ENCODE data around the gene ARAP1. TPM values are rescaled to one million over a fixed set of nuclear protein-coding genes. Genes with fewer than 3 reads are reported as not detected.

ARAP1 gene
- total RNA-seq, 2 donors from 2014 or later, result 102 to 121 TPM

GRCh38 chr11:72782081-72782920 is 30.1 kb upstream of the ARAP1 start:
- Mint-ChIP-seq H3K9me3 (no peaks in the 10 kb centered on the region), H3K36me3 (no peaks in the 10 kb centered on the region), H3K27ac (no peak overlapping the region)
- ATAC-seq, result peak in 1 of 2 donors; percentile 45
- DNase-seq (ENCODE audit: low spot score in 2 of 2), result no peak

- no peaks in the 10 kb centered on the region for H3K36me3 Mint-ChIP-seq
- H3K27ac Mint-ChIP-seq, result no peak overlapping the region
- ATAC-seq (peak; percentile 55 to 81), DNase-seq (ENCODE audit: low spot score in 2 of 2) (peak in 1 of 2 donors; percentile 51)
- H3K9me3 Mint-ChIP-seq, result no peaks in the 10 kb centered on the region
Observed at GRCh38 chr11:72781313-72782080, 29.3 kb upstream of the ARAP1 start.

- no peaks in the 10 kb centered on the region for H3K9me3 Mint-ChIP-seq
- no peak overlapping the region for H3K27ac Mint-ChIP-seq
- ATAC-seq (no peak), DNase-seq (ENCODE audit: low spot score in 2 of 2) (no peak)
- no peaks in the 10 kb centered on the region for H3K36me3 Mint-ChIP-seq
Observed at GRCh38 chr11:72781063-72781312, 28.8 kb upstream of the ARAP1 start.

GRCh38 chr11:72780296-72781062 is 28.3 kb upstream of the ARAP1 start:
- H3K9me3 Mint-ChIP-seq, result no peaks in the 10 kb centered on the region
- no peak for DNase-seq (ENCODE audit: low spot score in 2 of 2)
- no peak overlapping the region for H3K27ac Mint-ChIP-seq
- ATAC-seq, result no peak
- H3K36me3 Mint-ChIP-seq, result no peaks in the 10 kb centered on the region

- ATAC-seq (no peak), DNase-seq (ENCODE audit: low spot score in 2 of 2) (no peak)
- H3K27ac Mint-ChIP-seq, result no peak overlapping the region
- no peaks in the 10 kb centered on the region for H3K9me3 Mint-ChIP-seq
- H3K36me3 Mint-ChIP-seq, result no peaks in the 10 kb centered on the region
Observed at GRCh38 chr11:72779495-72780128, 27.4 kb upstream of the ARAP1 start.

GRCh38 chr11:72778535-72779494 is 26.6 kb upstream of the ARAP1 start:
- DNase-seq (ENCODE audit: low spot score in 2 of 2), result no peak
- H3K9me3 Mint-ChIP-seq, result no peaks in the 10 kb centered on the region
- no peak overlapping the region for H3K27ac Mint-ChIP-seq
- ATAC-seq, result no peak
- H3K36me3 Mint-ChIP-seq, result no peaks in the 10 kb centered on the region

GRCh38 chr11:72777755-72778278 is 25.6 kb upstream of the ARAP1 start:
- Mint-ChIP-seq H3K27ac (peak overlapping the region; percentile 5 to 50), H3K36me3 (no peaks in the 10 kb centered on the region), H3K9me3 (no peaks in the 10 kb centered on the region)
- ATAC-seq, result no peak
- no peak for DNase-seq (ENCODE audit: low spot score in 2 of 2)

GRCh38 chr11:72776844-72777754 is 24.9 kb upstream of the ARAP1 start:
- Mint-ChIP-seq H3K36me3 (no peaks in the 10 kb centered on the region), H3K9me3 (no peaks in the 10 kb centered on the region), H3K27ac (peak overlapping the region; percentile 44 to 50)
- DNase-seq (ENCODE audit: low spot score in 2 of 2) (no peak), ATAC-seq (no peak)

GRCh38 chr11:72776117-72776843 is 24.1 kb upstream of the ARAP1 start:
- no peaks in the 10 kb centered on the region for H3K36me3 Mint-ChIP-seq
- peak overlapping the region in 1 of 2 donors; percentile 44 for H3K27ac Mint-ChIP-seq
- H3K9me3 Mint-ChIP-seq, result no peaks in the 10 kb centered on the region
- ATAC-seq (no peak), DNase-seq (ENCODE audit: low spot score in 2 of 2) (no peak)

GRCh38 chr11:72775288-72776110 is 23.3 kb upstream of the ARAP1 start:
- Mint-ChIP-seq H3K9me3 (no peaks in the 10 kb centered on the region), H3K36me3 (no peaks in the 10 kb centered on the region), H3K27ac (no peak overlapping the region)
- DNase-seq (ENCODE audit: low spot score in 2 of 2) (no peak), ATAC-seq (no peak)

- ATAC-seq, result no peak
Observed at GRCh38 chr11:72774499-72774898, 22.3 kb upstream of the ARAP1 start.

GRCh38 chr11:72773696-72774095 is 21.5 kb upstream of the ARAP1 start:
- Mint-ChIP-seq H3K36me3 (no peaks in the 10 kb centered on the region), H3K9me3 (no peaks in the 10 kb centered on the region), H3K27ac (no peak overlapping the region)

More at GRCh38 chr11:72774499-72774898, 22.3 kb upstream of the ARAP1 start:
- Mint-ChIP-seq H3K36me3 (no peaks in the 10 kb centered on the region), H3K9me3 (no peaks in the 10 kb centered on the region), H3K27ac (no peak overlapping the region)
- DNase-seq (ENCODE audit: low spot score in 2 of 2), result no peak

GRCh38 chr11:72773291-72773690 is 21.1 kb upstream of the ARAP1 start:
- no peak overlapping the region for H3K27ac Mint-ChIP-seq

More at GRCh38 chr11:72773696-72774095, 21.5 kb upstream of the ARAP1 start:
- DNase-seq (ENCODE audit: low spot score in 2 of 2) (no peak), ATAC-seq (no peak)

More at GRCh38 chr11:72773291-72773690, 21.1 kb upstream of the ARAP1 start:
- no peaks in the 10 kb centered on the region for H3K9me3 Mint-ChIP-seq
- no peak for ATAC-seq
- H3K36me3 Mint-ChIP-seq, result no peaks in the 10 kb centered on the region
- no peak for DNase-seq (ENCODE audit: low spot score in 2 of 2)
